HepG2 (cell line): ENCODE measurements around the gene PRKCD. TPM values are rescaled to one million over a fixed set of nuclear protein-coding genes. Genes with fewer than 3 reads are reported as not detected.

Experiments used
- HOXA3 ChIP-seq: sonication (generic); formaldehyde crosslinking; IDR thresholded peaks from 2 replicates; pipeline ENCODE4 v1.5.0; 2020; ENCODE audit warnings: missing genetic modification reagents
- NCOR1 ChIP-seq: fragments of 200-600 bp; sonication (generic); IDR thresholded peaks from 2 replicates; pipeline ENCODE4 v1.7.0; 2017; ENCODE audit warnings: antibody characterized with exemption, low read length, borderline replicate concordance
- ZNF251 ChIP-seq: sonication (generic); formaldehyde crosslinking; IDR thresholded peaks from 2 replicates; pipeline ENCODE4 v1.9.0; 2021; ENCODE audit warnings: mild to moderate bottlenecking, missing genetic modification reagents
- polyA plus RNA-seq, 8 experiments: library from polyadenylated mRNA; depleted of rRNA in 3 of 8; stranded (reverse) in 7 of 8; unstranded in 1 of 8; fragments of >200 nt; fragmentation: Illumina TruSeq in 4 of 8; extraction: Trizol in 4 of 8; gene quantifications; 2 replicates each; pipeline versions ENCODE4 v1.2.1 to v1.2.3, GENCODE V29; 2011 to 2016; ENCODE audit warnings: low read depth in 4 of 8, missing spikeins in 1 of 8, mixed read lengths in 1 of 8; ENCODE audit not compliant: insufficient read depth in 1 of 8
- total RNA-seq, 5 experiments: library from RNA; depleted of rRNA; stranded (reverse); fragments of >200 nt; fragmentation: Illumina TruSeq; extraction: Trizol; gene quantifications; 2 replicates each; pipeline ENCODE4 v1.2.3, GENCODE V29; 2016; ENCODE audit warnings: low read depth in 1 of 5
- TF ChIP-seq, protein P1 (sequence below): sonication (generic); formaldehyde crosslinking; conservative IDR thresholded peaks from 2 replicates; pipeline ENCODE4 v1.8.0; 2022; ENCODE audit warnings: mild to moderate bottlenecking, moderate library complexity, missing genetic modification reagents
- TF ChIP-seq, protein P2 (sequence below): sonication (generic); formaldehyde crosslinking; IDR thresholded peaks from 2 replicates; pipeline ENCODE4 v1.4.0; 2020; ENCODE audit warnings: mild to moderate bottlenecking, low read depth, missing genetic modification reagents
- TF ChIP-seq, protein P3 (sequence below): sonication (generic); formaldehyde crosslinking; IDR thresholded peaks from 2 replicates; pipeline ENCODE4 v1.9.0; 2021; ENCODE audit warnings: missing genetic modification reagents, borderline replicate concordance

PRKCD gene
- total and polyA plus RNA-seq, 2 of the 13 experiments (the other 11 are each of a cell fraction or from before 2014, with no cell fraction given), result 1.6 to 40.7 TPM

DNA sequence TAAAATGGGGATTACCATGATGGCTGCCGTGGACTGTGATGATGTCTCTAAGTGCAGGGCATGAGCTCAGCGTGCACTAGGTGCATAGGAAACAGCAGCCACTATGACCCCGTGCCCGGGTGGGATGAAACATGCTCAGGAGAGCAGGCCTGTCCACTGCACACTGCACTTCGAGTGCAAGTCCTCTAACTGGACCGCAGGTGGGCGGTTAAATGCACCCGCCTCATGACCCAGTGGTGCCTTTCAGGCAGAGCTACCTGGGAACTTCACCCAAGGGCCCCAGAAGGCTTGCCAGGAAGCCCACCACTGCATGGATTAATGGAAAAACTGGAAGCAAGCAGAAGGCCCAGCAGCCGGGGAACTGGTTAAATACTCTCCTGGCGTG lies 34.0 kb downstream of the PRKCD start (continued):
- no peak for TF ChIP-seq NCOR1
- TF ChIP-seq HOXA3 (CRISPR knock-in tag), result no peak
- TF ChIP-seq, protein P1, sequence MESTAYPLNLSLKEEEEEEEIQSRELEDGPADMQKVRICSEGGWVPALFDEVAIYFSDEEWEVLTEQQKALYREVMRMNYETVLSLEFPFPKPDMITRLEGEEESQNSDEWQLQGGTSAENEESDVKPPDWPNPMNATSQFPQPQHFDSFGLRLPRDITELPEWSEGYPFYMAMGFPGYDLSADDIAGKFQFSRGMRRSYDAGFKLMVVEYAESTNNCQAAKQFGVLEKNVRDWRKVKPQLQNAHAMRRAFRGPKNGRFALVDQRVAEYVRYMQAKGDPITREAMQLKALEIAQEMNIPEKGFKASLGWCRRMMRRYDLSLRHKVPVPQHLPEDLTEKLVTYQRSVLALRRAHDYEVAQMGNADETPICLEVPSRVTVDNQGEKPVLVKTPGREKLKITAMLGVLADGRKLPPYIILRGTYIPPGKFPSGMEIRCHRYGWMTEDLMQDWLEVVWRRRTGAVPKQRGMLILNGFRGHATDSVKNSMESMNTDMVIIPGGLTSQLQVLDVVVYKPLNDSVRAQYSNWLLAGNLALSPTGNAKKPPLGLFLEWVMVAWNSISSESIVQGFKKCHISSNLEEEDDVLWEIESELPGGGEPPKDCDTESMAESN (CRISPR knock-in tag), result no peak
- no peak for TF ChIP-seq ZNF251 (CRISPR knock-in tag)
- TF ChIP-seq, protein P2, sequence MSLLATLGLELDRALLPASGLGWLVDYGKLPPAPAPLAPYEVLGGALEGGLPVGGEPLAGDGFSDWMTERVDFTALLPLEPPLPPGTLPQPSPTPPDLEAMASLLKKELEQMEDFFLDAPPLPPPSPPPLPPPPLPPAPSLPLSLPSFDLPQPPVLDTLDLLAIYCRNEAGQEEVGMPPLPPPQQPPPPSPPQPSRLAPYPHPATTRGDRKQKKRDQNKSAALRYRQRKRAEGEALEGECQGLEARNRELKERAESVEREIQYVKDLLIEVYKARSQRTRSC (CRISPR knock-in tag), result no peak
- TF ChIP-seq, protein P3, sequence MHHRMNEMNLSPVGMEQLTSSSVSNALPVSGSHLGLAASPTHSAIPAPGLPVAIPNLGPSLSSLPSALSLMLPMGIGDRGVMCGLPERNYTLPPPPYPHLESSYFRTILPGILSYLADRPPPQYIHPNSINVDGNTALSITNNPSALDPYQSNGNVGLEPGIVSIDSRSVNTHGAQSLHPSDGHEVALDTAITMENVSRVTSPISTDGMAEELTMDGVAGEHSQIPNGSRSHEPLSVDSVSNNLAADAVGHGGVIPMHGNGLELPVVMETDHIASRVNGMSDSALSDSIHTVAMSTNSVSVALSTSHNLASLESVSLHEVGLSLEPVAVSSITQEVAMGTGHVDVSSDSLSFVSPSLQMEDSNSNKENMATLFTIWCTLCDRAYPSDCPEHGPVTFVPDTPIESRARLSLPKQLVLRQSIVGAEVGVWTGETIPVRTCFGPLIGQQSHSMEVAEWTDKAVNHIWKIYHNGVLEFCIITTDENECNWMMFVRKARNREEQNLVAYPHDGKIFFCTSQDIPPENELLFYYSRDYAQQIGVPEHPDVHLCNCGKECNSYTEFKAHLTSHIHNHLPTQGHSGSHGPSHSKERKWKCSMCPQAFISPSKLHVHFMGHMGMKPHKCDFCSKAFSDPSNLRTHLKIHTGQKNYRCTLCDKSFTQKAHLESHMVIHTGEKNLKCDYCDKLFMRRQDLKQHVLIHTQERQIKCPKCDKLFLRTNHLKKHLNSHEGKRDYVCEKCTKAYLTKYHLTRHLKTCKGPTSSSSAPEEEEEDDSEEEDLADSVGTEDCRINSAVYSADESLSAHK, result no peak
